Ecto neural progenitor cell (in vitro differentiated cells): Measurements from ENCODE around the gene UTP3.
"Not testable (repeated sequence)": the region's sequence is repeated elsewhere in the genome, so short reads cannot be mapped to it uniquely, and the experiment has no call there.

Experiments used
- DNase-seq: peaks from one replicate; pipeline ENCODE4 v3.0.0-alpha.2; 2018; ENCODE audit warnings: low spot score

Gene UTP3

DNA sequence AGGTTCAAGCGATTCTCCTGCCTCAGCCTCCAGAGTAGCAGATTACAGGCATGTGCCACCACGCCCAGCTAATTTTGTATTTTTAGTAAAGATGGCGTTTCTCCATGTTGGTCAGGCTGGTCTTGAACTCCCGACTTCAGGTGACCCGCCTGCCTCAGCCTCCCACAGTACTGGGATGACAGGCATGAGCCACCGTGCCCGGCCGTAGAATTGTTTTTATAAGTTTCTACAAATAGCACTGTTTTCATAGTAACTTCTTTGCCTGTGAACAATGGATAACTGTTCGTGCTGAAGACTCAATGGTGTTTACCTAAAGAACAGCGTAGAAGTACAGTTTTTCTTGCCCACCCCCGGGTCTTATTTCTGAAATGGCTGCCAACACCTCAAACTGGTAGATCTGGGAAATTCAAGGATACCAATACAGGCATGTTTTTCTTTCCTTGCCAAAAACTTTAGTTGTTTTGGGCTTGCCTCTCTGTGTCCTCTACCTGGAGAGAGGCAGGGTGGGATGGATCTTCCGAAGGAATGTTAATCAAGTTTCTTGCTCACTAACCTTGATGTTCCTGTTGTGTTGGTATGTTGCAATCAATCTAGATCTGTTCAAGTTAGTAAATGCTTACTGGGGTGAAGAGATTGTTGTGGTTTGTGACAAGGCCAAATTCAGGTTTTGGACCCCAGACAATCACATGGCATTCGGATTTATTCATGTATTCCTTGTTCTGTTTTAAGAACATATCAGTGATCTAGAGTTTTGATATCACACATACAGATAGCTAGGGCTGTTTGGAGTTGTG, 30.7 kb downstream of the UTP3 start:
- DNase-seq: no peak

DNA sequence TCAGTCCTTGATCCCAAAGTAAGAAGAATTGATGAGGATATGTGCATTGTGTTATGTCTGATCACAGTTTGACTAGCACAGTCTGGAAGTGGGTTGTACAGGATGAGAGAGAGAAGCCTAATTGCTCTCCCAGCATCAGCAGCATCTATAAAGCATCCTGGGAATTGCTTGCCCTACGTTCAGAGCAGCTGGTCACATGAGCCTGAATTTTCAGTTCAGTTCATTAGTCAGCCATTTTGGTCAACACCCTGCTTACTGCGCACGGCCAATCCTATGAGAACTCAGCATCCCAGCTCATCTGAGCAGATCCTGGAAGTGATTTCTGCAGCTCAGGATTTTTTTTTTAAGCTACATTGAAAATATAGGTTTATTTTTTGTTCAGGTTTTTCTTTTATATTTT, 33.4 kb downstream of the UTP3 start, which contains the start of gene RUFY3:
RUFY3 (plus strand) TSS at position 218 of the 400 bp plus-strand sequence. CDS start 610 bp downstream, outside the sequence.
- DNase-seq: no peak

DNA sequence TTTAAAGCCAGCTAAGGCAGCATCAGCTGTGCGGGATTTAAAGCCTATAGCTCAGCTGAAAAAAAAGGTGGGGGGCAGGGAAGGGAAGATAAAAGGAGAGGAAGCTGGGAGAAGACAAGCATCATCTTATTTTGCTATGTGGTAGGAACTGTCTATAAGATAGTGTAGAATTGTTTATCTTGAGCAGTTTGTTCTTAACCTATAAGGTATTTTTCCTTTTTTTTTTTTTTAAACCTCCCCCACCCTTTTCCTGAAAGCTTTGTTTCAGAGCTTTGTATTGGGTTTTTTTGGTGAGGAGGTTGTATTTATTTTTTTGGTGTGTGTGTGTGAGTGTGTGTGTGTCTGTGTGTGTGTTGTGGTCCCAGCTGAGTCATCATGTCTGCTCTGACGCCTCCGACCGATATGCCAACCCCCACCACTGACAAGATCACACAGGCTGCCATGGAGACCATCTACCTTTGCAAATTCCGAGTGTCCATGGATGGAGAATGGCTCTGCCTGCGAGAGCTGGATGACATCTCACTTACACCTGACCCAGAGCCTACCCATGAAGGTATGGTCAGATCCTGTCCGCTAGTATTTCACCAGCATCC, 34.0 kb downstream of the UTP3 start:
- no peak for DNase-seq

DNA sequence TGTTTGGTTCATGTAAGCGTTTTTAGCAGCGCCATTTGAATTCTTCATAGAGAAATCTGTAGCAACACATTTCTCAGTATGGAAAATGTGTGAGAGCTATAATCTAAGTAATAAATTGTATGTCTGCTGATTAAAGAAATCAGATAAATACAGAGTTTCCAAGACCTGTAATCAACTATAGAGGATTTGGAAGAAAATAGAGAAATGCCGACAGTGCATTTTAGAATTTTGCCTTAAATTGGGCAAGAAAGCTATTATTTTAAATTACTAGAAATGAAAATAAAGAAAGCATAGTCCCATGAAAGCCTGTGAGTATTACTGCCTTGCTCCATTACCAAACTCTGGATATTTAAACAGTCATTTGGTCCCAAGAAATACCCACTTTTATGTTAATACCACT, 36.1 kb downstream of the UTP3 start:
- no peak for DNase-seq

DNA sequence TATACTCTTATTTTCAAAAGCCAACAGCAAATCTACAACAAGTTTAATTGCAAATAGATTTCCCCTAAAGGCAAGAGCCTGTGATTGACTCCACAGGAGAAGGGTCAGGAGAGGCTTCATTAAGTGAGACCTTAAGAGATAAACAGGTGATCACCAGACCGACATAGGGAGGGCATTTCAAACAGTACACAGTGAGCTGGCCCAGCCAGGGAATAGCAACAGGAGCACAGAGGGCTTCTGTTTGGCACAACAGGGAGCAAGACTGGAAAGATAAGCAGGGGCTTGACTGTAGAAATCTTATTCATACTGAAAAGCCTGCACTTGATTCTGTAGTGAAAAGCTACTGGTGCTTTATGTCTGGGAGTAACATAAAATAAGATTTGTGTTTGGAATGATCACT, 37.3 kb downstream of the UTP3 start:
- DNase-seq: no peak

DNA sequence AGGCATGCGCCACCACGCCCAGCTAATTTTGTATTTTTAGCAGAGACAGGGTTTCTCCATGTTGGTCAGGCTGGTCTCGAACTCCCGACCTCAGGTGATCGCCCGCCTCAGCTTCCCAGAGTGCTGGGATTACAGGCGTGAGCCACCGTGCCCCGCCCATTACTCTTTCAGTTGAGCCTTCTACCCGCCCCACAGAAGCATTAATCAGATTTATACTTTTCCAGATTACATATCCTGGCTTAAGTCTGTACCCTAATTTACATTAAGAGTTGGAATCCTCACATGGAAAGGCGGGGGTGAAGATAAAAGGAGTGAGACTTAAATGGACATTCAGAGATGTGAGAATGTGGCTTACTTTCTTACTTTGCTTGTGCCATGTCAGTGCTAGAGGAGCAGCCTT, 38.2 kb downstream of the UTP3 start:
- not testable (repeated sequence) for DNase-seq

DNA sequence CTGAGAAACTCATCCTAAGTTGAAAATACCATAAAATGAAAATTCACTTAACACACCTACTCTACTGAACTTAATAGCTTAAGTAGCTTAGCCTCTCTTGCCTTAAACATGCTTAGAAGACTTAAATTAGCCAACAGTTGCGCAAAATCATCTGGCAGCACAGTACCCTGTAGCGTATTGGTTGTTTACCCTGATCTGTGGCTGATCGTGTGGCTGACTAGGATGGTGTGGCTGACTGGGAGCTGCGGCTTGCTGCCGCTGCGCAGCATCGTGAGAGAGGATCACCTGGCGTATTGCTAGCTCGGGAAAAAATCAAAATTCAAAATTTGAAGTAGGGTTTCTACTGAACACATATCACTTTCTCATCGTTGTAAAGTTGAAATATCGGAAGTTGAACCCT, 39.8 kb downstream of the UTP3 start:
- no peak for DNase-seq

DNA sequence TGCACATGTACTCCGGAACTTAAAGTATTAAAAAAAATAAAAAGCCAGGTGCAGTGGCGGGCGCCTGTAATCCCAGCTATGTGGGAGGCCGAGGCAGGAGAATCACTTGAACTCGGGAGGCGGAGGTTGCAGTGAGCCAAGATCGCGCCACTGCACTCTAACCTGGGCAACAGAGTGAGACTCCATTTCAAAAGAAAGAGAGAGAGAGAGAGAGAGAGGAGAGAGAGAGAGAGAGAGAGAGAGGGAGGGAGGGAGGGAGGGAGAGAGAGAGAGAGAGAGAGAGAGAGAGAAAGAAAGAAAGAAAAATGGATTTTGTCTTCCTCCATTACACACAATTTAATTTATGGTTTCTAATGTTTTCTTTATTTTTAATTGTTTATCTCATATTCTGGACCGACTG, 44.5 kb downstream of the UTP3 start:
- DNase-seq: not testable (repeated sequence)

DNA sequence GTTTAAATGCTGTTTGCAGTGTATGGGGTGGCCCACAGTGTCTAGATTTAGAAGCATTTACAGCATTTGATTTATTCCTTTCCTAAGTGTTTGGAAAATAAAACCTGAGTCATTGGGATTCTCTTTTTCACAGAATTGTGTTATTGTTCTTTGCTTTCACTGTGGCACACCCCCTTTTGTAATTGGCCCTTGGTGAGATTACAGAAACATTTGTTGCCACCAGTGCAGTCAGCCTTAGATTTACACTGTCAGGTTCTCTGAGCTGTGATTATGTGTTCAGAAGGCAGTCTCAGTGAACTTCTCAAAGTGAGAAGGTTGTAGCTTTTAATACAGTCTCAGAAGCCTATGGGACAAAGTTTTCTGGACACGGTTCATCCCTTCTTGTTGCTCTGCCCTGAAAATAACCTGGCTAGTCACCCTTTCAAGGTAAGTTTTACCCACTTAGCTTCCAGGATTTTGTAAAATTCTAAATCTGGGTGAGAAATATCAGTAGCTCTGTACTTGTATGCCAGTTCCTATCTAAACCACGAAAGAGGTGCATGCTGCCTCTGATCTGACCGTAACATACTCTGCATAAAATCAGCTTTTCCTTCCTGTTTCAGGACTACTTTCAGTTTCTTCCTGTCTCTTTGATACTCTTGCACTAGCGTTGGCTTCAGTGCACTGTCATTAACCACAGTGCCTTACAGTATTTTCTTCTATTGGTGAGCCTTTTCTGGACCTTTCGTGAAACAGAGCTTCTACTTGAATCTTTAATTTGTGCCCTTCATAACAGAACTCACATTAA, 46.0 kb downstream of the UTP3 start:
- no peak for DNase-seq

DNA sequence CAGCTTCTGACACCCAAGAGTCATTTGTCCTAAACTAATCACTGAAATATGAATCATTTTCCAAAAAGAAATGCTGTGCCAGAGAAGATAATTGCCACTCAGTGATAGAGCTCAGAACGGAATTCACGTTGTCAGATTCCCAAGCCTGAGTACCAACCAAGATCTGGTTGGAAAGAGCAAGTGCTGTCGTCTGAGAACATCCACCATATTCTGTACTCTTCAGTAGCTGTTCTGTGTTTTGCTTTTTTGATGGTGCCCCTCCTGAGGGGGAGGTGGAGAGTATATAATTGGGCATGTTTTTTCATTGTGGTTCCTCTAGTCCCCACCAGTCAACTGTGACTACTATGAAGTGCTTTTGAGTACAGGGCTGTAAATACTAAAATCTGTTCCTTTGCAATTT, 46.6 kb downstream of the UTP3 start:
- DNase-seq: no peak

DNA sequence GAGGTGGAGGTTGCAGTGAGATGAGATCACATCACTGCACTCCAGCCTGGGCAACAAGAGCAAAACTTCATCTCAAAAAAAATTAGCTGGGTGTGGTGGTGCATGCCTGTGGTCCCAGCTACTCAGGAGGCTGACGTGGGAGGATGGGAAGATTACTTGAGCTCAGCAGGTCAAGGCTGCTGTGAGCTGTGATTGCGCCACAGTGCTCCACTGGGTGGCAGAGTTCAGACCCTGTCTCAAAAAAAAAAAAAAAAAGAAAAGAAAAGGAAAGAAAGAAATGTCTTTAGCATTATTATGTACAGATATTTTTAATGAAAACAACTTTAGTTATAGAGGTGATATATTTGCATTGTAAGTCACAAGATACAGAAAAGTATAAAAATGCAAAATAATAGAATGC, 47.6 kb downstream of the UTP3 start:
- not testable (repeated sequence) for DNase-seq

DNA sequence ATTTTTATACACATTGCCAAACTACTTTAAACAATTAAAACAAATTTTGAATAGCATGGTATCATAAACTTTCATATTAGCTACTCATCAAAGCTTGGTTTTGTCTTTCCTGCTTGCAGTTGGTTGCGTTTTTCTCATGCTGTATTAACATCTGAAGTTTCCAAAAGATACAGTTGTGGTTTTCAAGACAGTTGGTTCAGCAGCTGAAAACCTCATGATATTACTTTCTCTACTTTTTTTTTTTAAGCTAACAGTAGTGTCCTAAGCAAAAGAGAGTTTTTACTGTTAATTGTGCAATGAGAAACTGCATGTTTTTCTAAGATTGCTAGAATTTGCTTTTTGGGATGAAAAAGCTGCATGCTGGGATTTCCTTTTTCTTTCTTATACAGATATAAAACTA, 48.7 kb downstream of the UTP3 start:
- DNase-seq: no peak

DNA sequence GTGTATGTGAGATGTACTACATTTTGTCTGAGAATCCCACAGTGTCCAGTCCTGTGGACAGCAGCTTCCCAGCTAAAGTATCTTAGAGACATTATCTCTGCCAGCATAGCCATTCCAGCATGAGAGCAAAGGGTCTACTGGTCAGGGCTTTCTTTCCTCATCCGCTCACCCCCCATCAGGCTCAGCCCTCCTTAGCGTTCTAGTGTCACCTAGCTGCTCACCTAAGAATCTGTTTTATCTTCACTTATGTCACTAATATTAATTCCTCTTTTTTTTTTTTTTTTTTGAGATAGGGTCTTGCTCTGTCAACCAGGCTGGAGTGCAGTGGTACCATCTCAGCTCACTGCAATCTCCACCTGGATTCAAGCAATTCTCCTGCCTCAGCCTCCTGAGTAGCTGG, 49.1 kb downstream of the UTP3 start:
- no peak for DNase-seq

DNA sequence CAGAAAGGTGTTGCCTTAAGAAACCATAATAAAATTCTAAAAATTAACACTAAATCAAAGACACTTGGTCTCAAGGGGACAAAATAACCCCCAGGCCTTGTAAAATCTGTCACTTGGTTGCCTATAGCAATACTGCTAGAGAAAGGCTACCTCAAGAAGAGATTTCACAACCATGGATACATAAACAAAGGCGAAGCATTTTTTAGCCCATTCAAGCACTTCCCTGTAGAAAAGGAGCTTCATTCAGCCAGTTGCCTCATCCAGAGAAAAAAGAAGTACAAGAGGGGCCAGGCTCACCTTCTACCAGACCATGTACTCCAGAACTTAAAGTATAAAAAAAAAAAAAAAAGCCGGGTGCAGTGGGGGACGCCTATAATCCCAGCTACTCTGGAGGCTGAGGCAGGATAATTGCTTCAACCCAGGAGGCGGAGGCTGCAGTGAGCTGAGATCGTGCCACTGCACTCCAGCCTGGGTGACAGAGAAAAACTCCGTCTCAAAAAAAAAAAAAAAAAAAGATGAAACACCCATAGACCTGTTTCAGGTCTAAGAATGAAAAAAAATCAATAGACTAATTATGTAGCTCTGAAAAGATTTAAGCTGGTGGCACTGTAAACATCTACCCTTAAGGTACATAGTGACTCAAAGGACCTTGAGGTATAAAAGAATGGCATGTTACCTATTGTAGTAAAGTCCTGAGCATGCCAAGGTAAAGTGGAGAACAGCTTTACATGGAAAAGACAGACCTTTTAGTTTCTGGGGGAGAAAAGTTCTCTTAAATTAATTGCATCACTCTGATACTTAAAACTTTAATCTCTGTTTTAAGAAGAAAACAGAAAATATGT, 51.4 kb downstream of the UTP3 start:
- no peak for DNase-seq
